NCI-H1694 treated with DMSO at 0.1 percent for 48 hours (cell line): ENCODE measurements around the gene SRSF3.

Experiments
- DNase-seq: peaks from one replicate; lab custom pipeline; 2025; lab: John Stamatoyannopoulos, UW

The SRSF3 gene

GRCh38 chr6:36623547-36624459 is 29.6 kb downstream of the SRSF3 start:
- peak; percentile 59 for DNase-seq

- DNase-seq = no peak
Measured at GRCh38 chr6:36624461-36625157, 30.4 kb downstream of the SRSF3 start.

GRCh38 chr6:36625158-36625919 is 31.2 kb downstream of the SRSF3 start:
- peak; percentile 68 for DNase-seq

GRCh38 chr6:36626636-36627035 is 32.5 kb downstream of the SRSF3 start:
- DNase-seq = no peak

GRCh38 chr6:36627141-36627540 is 33.0 kb downstream of the SRSF3 start:
- DNase-seq = no peak

GRCh38 chr6:36627801-36628246 is 33.7 kb downstream of the SRSF3 start:
- DNase-seq = peak; percentile 23

- DNase-seq = no peak
Measured at GRCh38 chr6:36629784-36630183, 35.6 kb downstream of the SRSF3 start.

GRCh38 chr6:36631326-36632011 is 37.3 kb downstream of the SRSF3 start:
- no peak for DNase-seq

GRCh38 chr6:36633370-36633769 is 39.2 kb downstream of the SRSF3 start:
- no peak for DNase-seq

- no peak for DNase-seq
Measured at GRCh38 chr6:36633915-36634314, 39.8 kb downstream of the SRSF3 start.

GRCh38 chr6:36634317-36635108 is 40.4 kb downstream of the SRSF3 start:
- DNase-seq = no peak

GRCh38 chr6:36636283-36636682 is 42.1 kb downstream of the SRSF3 start:
- no peak for DNase-seq

GRCh38 chr6:36636687-36637418 is 42.7 kb downstream of the SRSF3 start:
- DNase-seq = no peak

GRCh38 chr6:36638579-36638978 is 44.4 kb downstream of the SRSF3 start:
- DNase-seq = no peak

GRCh38 chr6:36639171-36639808 is 45.1 kb downstream of the SRSF3 start:
- DNase-seq = no peak

GRCh38 chr6:36641543-36641942 is 47.4 kb downstream of the SRSF3 start:
- DNase-seq = no peak

- no peak for DNase-seq
Measured at GRCh38 chr6:36642913-36643817, 49.0 kb downstream of the SRSF3 start.

GRCh38 chr6:36643977-36644376 is 49.8 kb downstream of the SRSF3 start:
- DNase-seq = no peak

GRCh38 chr6:36649086-36649485 is 54.9 kb downstream of the SRSF3 start:
- DNase-seq = no peak
